Putamen (tissue), 1 donor: ENCODE measurements around the gene PCDH15.
"Not testable (repeated sequence)": the region's sequence is repeated elsewhere in the genome, so short reads cannot be mapped to it uniquely, and the experiment has no call there.

Source experiments
- DNase-seq: peaks from one replicate; pipeline ENCODE4 v3.0.0-alpha.2; 2016; ENCODE audit warnings: low spot score

The PCDH15 gene

GRCh38 chr10:53978301-53978700 is 822.7 kb downstream of the PCDH15 start:
- DNase-seq = no peak

- no peak for DNase-seq
Measured at GRCh38 chr10:53977267-53977666, 823.8 kb downstream of the PCDH15 start.

- DNase-seq = peak; percentile 81
Measured at GRCh38 chr10:53957401-53957800, 843.6 kb downstream of the PCDH15 start.

GRCh38 chr10:53955091-53955490 is 845.9 kb downstream of the PCDH15 start:
- DNase-seq = no peak

- DNase-seq = no peak
Measured at GRCh38 chr10:53952698-53953630, 848.1 kb downstream of the PCDH15 start.

GRCh38 chr10:53939654-53940053 is 861.4 kb downstream of the PCDH15 start:
- DNase-seq = no peak

GRCh38 chr10:53930648-53931047 is 870.4 kb downstream of the PCDH15 start:
- DNase-seq = no peak

- DNase-seq = not testable (repeated sequence)
Measured at GRCh38 chr10:53924051-53924700, 876.9 kb downstream of the PCDH15 start.

GRCh38 chr10:53918755-53919154 is 882.3 kb downstream of the PCDH15 start:
- DNase-seq = no peak

GRCh38 chr10:53909791-53910190 is 891.2 kb downstream of the PCDH15 start:
- no peak for DNase-seq

GRCh38 chr10:53904506-53905241 is 896.4 kb downstream of the PCDH15 start:
- DNase-seq = no peak

GRCh38 chr10:53903756-53904155 is 897.3 kb downstream of the PCDH15 start:
- DNase-seq = no peak

- DNase-seq = no peak
Measured at GRCh38 chr10:53899463-53900160, 901.4 kb downstream of the PCDH15 start.

GRCh38 chr10:53898532-53898931 is 902.5 kb downstream of the PCDH15 start:
- DNase-seq = no peak

- no peak for DNase-seq
Measured at GRCh38 chr10:53894145-53894544, 906.9 kb downstream of the PCDH15 start.

GRCh38 chr10:53893061-53893460 is 908.0 kb downstream of the PCDH15 start:
- DNase-seq = no peak

- DNase-seq = no peak
Measured at GRCh38 chr10:53886325-53887300, 914.4 kb downstream of the PCDH15 start.

GRCh38 chr10:53864846-53865245 is 936.2 kb downstream of the PCDH15 start:
- DNase-seq = no peak

GRCh38 chr10:53852450-53853175 is 948.4 kb downstream of the PCDH15 start:
- no peak for DNase-seq

- no peak for DNase-seq
Measured at GRCh38 chr10:53846809-53847208, 954.2 kb downstream of the PCDH15 start.
